ENCODE results near the gene SPATA3. TPM values are rescaled to one million over a fixed set of nuclear protein-coding genes. Genes with fewer than 3 reads are reported as not detected.
A peak's percentile ranks its signal among the peaks of the same experiment; 100 is the strongest.

Gene SPATA3
- polyA plus RNA-seq, 2 of the 4 experiments (the other 2 are of a cell fraction) = not detected

GRCh38 chr2:231056453-231057416 lies 60.8 kb downstream of the SPATA3 start, which contains the start of gene PSMD1 (continued):
- TF ChIP-seq PBX3 (IDR thresholded peaks at IDR 0.05) (no peak), MAZ (IDR thresholded peaks at IDR 0.05; ENCODE audit: borderline replicate concordance, low read depth, low read length) (no peak), CEBPB (IDR thresholded peaks at IDR 0.05) (0 out of 4 replicates have a peak, but pooled peaks of 1 of the 2 experiments have one; percentile 16), RAD21 (conservative IDR thresholded peaks at IDR 0.05 in 1 of 2, IDR thresholded peaks at IDR 0.05 in 1 of 2) (0 out of 5 replicates have a peak, but pooled peaks of 1 of the 2 experiments have one; percentile 8), SREBF2 (IDR thresholded peaks at IDR 0.05) (no peak), CTCF (IDR thresholded peaks at IDR 0.05) (peak; percentile 80), EHF (CRISPR knock-in tag; IDR thresholded peaks at IDR 0.05) (no peak), CBX2 (IDR thresholded peaks at IDR 0.05; ENCODE audit: borderline replicate concordance, low read depth) (no peak), FOSB (CRISPR knock-in tag; IDR thresholded peaks at IDR 0.05) (no peak), POLR2A (IDR thresholded peaks at IDR 0.05; ENCODE audit: low read length) (peak; percentile 63), TP53 (CRISPR knock-in tag; IDR thresholded peaks at IDR 0.05) (no peak), HOXB5 (CRISPR knock-in tag; IDR thresholded peaks at IDR 0.05) (no peak), MAX (IDR thresholded peaks at IDR 0.05) (peak; percentile 62; the same call in 1 of the 2 replicates), PHF8 (IDR thresholded peaks at IDR 0.05; ENCODE audit: borderline replicate concordance, low read depth) (peak; percentile 51; the same call in 1 of the 2 replicates), RCOR1 (IDR thresholded peaks at IDR 0.05; ENCODE audit: low read depth, low read length) (no peak), NR3C1 (IDR thresholded peaks at IDR 0.05) (no peak), NPAS2 (CRISPR knock-in tag; IDR thresholded peaks at IDR 0.05; ENCODE audit: borderline replicate concordance) (no peak), GATA3 (IDR thresholded peaks at IDR 0.05; ENCODE audit: borderline replicate concordance) (peak; percentile 32; the same call in 1 of the 2 replicates), FOXS1 (CRISPR knock-in tag; IDR thresholded peaks at IDR 0.05) (no peak), HOXB13 (CRISPR knock-in tag; IDR thresholded peaks at IDR 0.05; ENCODE audit: low read depth) (no peak), USF2 (IDR thresholded peaks at IDR 0.05) (no peak), MAFK (IDR thresholded peaks at IDR 0.05; ENCODE audit: partially characterized antibody) (peak; percentile 93)

GRCh38 chr2:231057590-231057989 lies 61.7 kb downstream of the SPATA3 start:
- POLR2A ChIA-PET = interaction anchor here (1.1 kb wide), 1 partner anchor 12 kb away, joined by 3 read pairs; no protein-coding TSS in a partner anchor

More at GRCh38 chr2:231057590-231057989, 61.7 kb downstream of the SPATA3 start:
- no peak for ATAC-seq
- no peak for DNase-seq (ENCODE audit: low read depth in 1 of 2, low spot score in 1 of 2)
- Histone ChIP-seq H3K4me2 (peak overlapping the region; percentile 97), H3K27ac (peak overlapping the region; percentile 96 to 99), H3K9me3 (no peaks in the 10 kb centered on the region), H3K4me3 (peak overlapping the region; percentile 100), H3K4me1 (peaks cover 25% of the 10 kb centered on the region)
- TF ChIP-seq FOSB (CRISPR knock-in tag; IDR thresholded peaks at IDR 0.05) (no peak), USF2 (IDR thresholded peaks at IDR 0.05) (no peak), CHD4 (IDR thresholded peaks at IDR 0.05; ENCODE audit: borderline replicate concordance) (no peak), FOXS1 (CRISPR knock-in tag; IDR thresholded peaks at IDR 0.05) (no peak), SMC3 (IDR thresholded peaks at IDR 0.05) (no peak), JUN (IDR thresholded peaks at IDR 0.05) (no peak), E2F6 (IDR thresholded peaks at IDR 0.05; ENCODE audit: borderline replicate concordance, low read depth) (no peak), HOXB5 (CRISPR knock-in tag; IDR thresholded peaks at IDR 0.05) (no peak)
- 6% methylated on average over 10 of the region's 10 CpGs for WGBS (ENCODE audit: missing lambda C conversion rate)
- CTCF ChIA-PET = interaction anchor here (0.7 to 1.6 kb wide), 8 partner anchors 10 to 233 kb away, joined by 3 to 5 read pairs (median 4); no protein-coding TSS in a partner anchor
- no peak for FAIRE-seq
